NCI-H146 (cell line): Measurements from ENCODE around the gene FPR3.
"Not testable (repeated sequence)": the region's sequence is repeated elsewhere in the genome, so short reads cannot be mapped to it uniquely, and the experiment has no call there.

Experiments
- DNase-seq: peaks from one replicate; lab custom pipeline; 2025; lab: John Stamatoyannopoulos, UW

Gene FPR3, protein sequence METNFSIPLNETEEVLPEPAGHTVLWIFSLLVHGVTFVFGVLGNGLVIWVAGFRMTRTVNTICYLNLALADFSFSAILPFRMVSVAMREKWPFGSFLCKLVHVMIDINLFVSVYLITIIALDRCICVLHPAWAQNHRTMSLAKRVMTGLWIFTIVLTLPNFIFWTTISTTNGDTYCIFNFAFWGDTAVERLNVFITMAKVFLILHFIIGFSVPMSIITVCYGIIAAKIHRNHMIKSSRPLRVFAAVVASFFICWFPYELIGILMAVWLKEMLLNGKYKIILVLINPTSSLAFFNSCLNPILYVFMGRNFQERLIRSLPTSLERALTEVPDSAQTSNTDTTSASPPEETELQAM

DNA sequence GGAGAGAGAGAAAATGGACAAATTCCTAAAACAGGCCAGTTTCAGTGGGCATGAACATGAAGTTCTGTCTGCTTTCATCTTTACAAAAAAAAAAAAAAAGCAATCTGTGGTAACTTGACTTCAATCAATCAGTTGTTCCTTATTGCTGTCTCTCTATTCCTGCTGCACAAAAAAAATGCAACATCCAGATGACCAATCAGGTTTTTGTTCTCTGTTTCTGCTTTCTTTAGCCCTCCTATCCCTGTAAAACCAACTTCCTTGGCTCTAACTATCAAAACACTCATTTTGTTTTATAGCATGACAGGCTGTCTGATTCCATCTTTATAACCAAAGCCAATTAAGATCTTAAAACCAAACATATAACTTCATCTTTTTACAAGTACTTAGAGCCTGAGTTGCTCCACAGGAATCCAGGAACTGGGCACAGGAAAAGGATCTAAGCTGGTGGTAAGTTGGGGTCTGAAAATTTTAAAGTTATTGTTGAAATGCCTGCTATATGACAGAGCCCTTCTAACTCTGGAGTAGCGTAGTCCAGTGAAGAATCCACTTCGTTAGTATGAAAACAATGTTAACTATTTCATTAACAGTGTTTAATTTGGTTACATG, at the start of gene FPR3:
Gene FPR3, plus strand, starts transcription at position 273 of the 606 bp plus-strand sequence. CDS start 28,592 bp downstream, outside the sequence.
- DNase-seq: no peak

DNA sequence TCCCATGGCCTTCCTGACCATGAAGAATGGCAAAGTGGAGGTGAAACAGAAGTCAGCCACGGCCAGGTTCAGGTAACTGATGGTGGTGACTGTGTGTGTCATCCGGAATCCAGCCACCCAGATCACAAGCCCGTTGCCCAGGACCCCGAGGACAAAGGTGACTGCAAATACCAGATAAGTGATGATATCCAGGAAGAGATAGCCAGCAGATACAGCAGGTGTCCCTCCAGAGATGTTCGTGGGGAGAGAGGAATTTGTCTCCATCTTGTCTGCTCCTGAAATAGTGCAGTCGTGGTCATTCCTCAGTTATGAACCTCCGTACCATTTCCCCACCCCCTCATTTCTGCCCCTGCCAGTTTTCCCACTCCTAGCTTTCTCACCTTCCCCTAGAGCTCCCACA, 48.2 kb upstream of the FPR3 start:
- DNase-seq: no peak

DNA sequence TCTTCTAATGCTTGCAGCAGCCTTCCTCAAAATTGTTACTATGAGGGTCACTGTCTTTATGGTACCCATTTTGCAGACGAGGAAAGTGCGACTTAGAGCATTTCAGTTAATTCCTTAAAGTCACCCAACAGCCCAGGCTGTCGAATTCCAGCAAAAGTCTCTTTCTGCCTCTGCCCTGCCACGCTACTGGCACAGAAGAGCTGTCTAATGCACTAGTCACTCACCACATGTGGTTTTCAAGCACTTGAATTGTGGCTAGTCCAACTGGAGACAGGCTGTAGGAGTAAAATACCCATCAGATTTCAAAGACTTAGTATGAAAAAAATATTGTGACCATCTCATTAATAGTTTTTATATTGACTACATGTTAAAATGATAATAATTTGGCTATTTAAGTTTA, 45.0 kb upstream of the FPR3 start:
- DNase-seq: no peak

DNA sequence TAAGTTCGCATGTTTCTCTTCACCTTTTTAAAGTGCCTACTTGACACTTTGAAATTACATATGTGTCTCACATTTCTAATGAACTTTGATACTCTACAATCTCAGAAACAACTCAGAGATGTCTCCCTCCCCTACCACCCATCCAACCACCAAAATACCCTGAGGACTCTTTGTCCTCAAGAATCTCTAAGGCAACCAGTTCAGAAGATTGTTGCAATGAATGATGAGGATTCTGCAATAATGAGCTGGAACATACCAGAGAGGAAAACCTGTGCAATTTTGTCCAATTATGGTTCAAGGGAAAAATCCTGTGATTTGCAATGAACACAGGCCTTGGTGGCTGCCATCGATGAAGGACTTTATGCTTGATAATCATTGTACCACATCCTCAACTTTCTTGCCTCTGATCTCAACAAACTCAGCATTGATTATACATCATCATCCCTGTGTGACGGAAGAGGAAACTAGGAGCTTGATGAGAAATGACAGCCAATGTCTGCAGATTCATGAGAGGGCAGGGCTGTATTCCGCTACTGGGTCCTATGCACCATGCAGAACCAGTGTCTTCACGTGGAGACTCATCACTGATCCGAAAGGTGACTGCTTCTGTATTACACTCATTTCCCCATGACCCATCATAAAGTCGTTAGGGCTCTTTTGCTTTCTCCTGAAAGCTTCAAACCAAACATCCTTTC, 44.4 kb upstream of the FPR3 start:
- no peak for DNase-seq

DNA sequence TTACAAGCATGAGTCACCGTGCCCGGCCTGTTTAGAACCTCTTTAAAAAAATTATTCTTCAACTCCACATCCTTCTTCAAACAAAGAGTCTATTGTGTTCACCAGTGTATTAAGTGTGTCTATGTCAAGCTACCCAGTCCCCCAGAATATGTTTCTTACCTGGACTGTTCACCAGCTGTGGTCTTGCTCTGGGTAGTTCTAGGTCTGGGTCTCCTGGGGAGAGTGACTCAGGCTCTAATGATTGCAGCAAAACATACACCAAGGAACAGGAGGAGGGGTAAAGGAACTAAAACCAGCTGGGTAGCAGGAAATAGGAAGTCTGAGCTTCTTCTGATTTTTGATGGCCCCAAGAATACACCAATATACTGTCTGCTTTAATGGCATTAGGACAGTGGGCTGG, 43.3 kb upstream of the FPR3 start, which contains the start of gene FPR1:
Gene FPR1, minus strand, starts transcription at position 224 of the 400 bp plus-strand sequence. CDS start 4,884 bp downstream, outside the sequence.
- no peak for DNase-seq

DNA sequence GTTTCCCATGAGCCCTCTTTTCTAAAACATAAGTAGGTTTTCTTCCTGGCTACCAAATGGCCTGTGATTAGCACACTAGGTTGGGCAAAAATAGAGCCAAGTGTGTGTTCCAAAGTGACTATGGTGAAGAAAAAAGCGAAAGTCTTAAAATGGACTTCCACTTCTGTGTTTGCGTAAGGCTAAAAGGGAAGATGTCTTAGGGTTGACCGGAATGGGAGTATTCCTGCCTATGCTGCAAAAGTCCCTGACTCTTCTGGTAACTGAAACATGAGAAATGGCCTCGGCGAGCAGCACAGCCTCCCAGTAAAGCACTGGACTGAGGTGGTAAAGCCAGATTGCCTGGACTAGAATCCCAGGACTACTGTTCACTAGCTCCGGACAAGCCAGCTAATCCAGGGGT, 40.8 kb upstream of the FPR3 start:
- no peak for DNase-seq

DNA sequence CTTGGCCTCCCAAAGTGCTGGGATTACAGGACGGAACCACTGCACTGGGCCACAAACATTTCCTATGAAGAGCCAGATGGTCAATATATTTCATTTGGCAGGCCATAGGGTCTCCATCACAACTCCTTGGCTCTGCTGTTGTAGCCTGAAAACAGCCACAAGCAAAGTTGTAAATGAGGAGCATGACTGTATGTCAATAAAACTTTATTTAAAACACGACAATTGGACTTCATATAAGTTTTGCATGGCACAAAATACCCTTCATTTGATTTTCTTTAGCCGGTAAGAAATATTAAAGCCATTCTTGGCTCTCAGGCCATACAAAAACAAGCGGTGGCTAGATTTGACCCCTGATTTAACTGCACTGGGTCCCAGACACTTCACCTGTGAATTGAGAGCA, 40.2 kb upstream of the FPR3 start:
- no peak for DNase-seq

DNA sequence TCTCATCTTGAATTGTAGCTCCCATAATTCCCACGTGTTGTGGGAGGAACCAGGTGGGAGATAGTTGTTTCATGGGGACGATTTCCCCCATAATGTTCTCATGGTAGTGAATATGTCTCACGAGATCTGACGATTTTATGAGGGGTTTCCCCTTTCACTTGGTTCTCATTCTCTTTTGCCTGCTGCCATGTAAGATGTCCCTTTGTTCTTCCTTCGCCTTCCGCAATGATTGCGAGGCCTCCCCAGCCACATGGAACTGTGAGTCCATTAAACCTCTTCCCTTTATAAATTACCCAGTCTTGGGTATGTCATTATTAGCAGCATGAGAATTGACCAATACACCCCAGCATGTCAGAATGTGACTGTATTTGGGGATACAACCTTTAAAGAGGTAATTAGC, 39.4 kb upstream of the FPR3 start:
- DNase-seq: no peak

DNA sequence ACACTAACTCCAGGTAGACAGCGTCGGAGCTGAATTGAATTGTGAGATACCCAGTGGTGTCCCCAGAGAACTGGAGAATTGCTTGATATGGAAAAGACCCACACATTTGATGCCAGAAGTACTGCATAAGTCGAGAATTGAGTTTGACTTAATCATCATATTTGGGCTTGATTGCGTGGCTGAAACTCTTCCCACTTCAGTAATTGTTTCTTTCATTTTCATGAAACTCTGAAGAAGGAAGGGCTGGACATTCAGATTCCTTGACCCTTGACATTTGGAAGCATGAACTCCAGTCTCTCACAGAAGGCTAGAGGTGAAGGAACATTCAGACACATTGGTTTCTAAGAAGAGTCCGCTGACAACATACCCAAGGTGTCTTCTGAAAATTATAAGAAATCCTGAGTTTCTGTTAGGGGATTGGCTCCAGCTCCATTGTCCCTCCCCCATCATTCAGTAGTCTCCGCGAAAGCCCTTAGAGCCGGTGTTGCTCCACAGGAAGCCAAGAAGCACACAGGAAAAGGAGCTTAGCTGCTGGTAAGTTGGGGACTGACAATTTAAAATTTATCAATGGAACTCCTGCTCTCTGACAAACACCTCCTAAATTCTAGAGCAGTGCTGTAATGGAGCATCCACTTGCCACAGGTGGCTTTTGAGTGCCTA, 34.1 kb upstream of the FPR3 start, which contains the start of gene FPR2:
Gene FPR2, plus strand, starts transcription at position 484 of the 660 bp plus-strand sequence. CDS start 7,479 bp downstream, outside the sequence.
- no peak for DNase-seq

DNA sequence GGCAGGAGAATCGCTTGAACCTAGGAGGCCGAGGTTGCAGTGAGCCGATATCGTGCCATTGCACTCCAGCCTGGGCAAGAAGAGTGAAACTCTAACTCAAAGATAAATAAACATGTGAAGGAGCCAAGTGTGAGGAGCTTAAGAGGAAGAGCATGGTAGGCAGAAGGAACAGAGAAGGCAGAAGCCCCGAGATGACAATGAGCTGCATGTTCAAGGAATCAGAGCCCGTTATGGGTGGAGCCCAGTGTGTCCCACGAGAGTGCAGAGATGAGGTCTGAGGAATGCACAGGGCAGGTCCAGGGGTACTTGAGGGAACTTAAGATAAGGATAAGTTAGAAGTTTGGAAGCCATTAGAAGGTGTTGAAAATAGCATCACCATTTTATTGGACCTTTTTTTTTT, 33.3 kb upstream of the FPR3 start:
- no peak for DNase-seq

DNA sequence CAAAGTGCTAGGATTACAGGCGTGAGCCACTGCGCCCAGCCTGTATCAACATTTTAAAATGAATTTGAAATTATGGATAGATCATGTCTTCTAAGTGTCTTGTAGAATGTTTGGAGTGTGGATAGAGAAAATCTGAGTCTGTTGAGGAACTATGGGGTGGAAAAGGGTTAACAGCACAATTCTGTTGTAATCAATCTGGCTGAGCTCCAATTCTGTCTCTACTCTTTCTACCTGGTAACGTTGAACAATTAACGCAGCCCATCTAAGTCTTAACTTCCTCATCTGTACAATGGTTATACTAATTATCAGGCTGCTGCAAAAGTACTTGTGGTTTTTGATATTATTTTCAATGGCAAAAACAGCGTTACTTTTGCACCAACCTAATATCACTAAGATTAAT, 29.9 kb upstream of the FPR3 start:
- DNase-seq: no peak

DNA sequence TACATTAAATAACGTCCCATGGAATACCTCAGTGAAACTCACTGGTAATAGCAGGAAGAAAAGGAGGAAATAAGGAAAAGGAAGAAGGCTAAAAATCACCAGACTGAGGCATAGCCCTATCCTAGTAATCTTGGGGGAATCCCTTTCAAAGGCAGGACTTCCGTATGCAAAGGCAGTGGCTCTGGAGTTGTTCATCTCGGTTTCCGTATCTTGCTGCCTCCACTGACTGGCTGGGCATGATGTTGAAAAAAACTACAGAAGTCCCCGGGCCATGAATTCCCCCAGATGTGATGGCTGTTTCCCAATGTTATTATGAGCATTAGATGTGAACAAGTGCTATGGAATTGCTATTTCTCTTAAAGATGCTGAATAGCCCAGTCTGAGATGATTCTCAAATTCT, 28.5 kb upstream of the FPR3 start:
- DNase-seq: no peak

DNA sequence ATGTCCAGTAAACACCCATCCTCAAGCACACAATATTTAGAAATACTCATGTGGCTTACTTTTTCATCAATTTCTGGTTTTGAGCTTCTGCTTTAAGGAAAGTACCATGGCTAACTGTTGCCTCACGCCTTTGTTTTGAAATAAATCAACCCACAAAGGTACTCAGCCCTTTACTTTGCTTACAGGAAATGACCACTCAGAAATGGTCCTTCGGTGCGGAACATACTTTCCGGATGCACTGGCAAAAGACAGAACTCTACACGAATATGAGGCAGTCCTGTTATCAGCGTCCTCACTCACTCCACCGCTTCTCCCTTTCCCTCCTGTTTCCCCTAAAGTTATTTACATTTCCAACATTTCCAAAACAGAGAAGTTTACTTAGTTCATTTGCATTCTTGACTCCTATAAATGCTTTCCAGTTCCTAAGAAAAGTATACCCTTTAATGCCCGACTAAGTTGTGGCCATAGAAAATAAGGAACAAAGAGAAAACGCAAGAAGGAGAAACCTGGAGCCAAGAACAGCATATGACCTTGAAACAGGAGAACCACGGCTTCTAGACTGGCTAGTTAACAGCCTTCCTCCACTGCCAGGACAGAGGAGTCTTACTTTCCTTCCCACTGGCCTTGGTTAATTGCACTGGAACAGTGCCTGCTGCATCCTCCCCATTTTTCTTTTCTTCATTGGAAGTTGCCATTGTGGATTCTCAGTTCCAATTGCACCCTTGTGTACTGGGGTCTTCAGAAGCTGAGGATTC, 23.4 kb upstream of the FPR3 start:
- no peak for DNase-seq

DNA sequence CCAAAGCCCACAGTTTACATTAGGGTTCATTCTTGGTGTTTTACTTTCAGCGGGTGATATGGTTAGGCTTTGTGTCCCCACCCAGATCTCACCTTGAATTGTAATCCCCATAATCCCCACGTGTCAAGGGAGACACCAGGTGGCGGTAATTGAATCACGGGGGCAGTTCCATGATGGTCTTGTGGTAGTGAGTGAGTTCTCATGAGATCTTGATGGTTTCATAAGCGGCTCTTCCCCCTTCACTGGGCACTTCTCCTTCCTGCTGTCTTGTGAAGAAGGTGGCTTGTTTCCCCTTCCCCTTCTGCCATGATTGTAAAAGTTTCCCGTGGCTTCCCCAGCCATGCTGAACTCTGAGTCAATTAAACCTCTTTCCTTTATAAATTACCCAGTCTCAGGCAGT, 22.0 kb upstream of the FPR3 start:
- no peak for DNase-seq

DNA sequence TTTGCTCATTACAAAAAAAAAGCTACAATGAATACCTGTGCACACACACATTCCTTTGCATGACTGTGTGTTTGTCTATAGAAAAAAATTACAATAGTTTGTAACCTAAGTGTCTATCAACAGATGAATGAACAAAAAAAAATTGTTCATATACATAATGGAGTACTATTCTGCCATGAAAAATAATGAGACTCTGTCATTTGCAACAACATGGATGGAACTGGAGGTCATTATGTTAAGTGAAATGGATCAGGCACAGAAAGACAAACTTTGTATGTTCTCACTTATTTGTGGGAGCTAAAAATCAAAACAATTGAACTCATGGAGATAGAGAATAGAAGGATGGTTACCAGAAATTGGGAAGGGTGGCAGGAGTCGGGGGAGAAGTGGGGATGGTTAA, 18.4 kb upstream of the FPR3 start:
- DNase-seq: not testable (repeated sequence)

DNA sequence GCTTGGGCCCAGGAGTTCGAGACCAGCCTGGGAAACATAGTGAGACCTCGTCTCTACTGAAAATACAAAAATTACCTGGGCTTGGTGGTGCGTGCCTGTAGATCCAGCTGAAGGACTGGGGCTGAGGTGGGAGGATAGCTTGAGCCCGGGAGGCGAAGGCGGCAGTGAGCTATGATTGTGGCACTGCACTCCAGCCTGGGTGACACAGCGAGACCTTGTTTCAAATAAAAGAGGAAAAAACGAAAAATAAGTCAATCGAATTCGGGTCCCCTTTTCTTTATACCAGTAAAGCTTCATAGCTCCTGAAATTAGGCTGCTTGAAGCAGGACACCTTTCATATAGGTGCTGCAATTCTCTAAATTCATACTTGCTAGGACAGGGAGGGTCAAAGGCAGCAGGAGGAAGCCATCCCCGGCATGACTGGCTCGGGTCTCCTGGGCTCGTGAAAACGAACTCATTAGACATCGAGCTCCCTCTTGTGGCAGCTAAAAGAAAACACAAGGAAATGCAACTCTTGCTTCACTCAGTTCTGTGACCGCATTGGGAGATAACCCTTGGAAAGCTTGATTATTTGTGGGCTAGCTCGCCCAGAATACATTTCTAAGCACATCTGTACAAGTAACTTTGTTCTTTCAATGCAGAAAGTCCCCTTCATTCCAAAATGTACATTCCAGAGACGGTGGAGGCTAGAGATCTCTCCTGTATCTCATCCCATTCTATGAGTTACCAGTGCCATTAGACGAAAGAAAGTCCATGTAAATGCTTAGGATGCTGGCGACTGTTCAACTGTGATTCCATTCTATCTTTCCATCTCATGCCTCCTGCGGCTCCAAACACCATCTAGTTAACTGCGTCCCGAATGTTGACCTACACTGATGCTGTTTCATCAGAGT, 17.1 kb upstream of the FPR3 start:
- peak; percentile 77 for DNase-seq

DNA sequence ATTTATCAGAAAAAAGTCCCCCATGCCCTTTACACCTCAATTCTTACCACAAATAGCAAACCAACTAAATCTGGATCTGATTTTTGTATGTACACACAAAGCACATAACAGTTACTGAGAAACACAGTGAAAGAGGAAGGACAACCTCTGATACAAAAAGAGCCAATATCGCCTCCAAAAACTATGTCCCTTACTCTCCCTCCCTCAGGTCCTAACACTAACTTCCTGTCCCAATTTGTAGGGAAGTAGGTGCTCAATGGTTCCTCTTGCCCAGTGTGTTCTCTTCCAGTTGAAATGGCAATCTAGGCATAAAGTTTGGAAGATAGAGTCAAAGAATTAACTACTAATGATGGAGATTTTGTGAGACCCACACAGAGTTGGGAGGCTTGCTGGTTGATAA, 15.8 kb upstream of the FPR3 start:
- no peak for DNase-seq

DNA sequence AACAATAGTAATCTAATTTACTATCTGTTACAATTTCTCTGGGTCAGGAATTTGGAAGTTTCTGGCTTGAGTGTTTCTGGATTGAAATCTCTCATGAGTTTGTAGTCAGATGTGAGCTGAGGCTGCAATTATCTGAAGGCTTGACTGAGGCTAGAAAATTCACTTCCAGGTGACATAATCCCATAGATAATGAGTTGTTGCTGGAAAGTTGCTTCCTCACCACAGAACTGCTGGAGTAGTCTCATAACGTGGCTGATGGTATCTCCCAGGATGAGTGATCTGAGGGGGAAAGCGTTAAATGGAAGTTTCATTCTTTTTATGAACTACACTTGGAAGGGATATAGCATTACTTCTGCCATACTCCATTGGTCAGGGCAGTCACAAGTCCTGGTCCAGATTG, 15.3 kb upstream of the FPR3 start:
- no peak for DNase-seq

DNA sequence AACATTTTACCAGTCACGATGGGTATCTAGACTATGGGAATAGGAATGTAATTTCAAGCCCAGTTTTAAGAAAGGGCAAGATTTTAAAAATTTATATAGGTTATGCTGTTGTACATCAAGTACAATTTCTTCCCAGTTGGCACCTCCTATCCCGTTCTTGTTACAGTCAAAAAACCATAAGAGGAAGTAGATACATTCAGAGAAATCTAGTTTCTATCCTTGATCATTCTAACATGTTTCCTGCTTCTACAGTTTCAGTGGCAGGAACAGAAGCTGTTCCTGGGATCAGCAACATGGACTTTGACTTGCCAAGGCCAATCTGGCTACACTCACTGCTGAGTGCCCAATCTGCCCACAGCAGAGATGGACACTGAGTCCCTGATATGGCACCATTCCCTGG, 14.7 kb upstream of the FPR3 start:
- DNase-seq: no peak

DNA sequence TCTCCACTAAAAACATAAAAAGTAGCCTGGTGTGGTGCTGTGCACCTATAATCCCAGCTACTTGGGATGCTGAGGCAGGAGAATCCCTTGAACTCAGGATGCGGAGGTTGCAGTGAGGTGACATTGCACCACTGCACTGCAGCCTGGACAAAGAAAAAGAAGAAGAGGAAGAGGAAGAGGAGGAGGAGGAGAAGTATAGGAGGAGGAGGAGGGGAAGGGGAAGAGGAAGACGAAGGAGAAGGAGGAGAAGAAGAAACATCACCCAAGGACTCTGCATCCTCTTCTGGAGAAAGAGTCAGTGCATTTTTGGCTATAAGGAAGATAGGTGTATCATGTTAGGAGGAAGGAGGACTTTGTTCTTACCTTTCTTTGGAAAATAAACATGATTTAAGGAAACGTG, 13.0 kb upstream of the FPR3 start:
- DNase-seq: no peak

DNA sequence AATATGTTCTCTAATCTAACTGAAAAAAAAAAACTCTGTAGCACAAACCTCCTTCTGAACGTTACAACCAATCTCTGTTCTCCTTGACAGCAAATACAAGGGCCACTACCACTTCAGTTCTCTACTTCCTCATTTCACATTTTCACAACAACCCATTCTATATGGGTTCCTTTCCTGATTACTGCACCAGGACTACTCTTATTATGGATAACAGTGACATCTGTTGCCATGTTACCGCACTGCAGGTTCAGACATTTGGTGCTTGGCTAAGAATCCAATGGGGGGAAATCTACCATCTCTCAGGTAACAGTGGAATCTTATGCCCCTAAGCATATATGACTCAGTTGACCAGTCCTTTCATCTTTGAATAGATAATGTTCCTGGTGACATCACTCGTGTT, 11.6 kb upstream of the FPR3 start:
- no peak for DNase-seq
